GM12892 (cell line): Measurements from ENCODE around the gene RRP9.

Source experiments
- POLR2A ChIP-seq: IDR thresholded peaks from 2 replicates; pipeline ENCODE4 v1.6.1; 2011; ENCODE audit warnings: low read depth, low read length, control low read depth
- POLR2AphosphoS5 ChIP-seq: IDR thresholded peaks from 2 replicates; pipeline ENCODE4 v1.6.1; 2011; ENCODE audit warnings: low read depth, low read length, control low read depth

DNA sequence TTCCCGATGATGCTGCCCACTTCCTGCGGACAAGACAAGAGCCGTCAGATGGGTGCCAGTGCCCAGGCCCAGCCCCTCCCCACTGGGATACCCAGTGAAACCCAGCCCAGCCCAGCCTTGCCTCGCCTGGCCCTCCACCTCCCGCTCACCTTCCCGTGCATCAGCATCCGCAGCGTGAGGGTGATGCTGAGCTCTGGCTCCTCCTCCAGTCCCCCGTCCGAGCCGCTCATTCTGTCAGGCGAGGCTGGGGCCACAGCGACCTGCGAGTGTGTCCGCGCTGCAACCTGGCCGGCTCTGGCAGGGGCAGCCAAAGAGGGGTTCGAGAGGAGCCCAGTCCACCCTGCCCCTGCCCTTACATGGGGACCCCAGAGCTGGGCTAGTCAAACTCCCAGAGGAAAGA, 19.3 kb upstream of the RRP9 start:
- no peak for TF ChIP-seq POLR2AphosphoS5
- no peak for TF ChIP-seq POLR2A
